Right atrium auricular region (tissue), 2 donors: ENCODE data around the gene RNF149. TPM values are rescaled to one million over a fixed set of nuclear protein-coding genes. Genes with fewer than 3 reads are reported as not detected.

Experiments
- DNase-seq: peaks from one replicate; pipeline ENCODE4 v3.0.0-alpha.2; 2019; ENCODE audit warnings: low spot score
- H3K27ac ChIP-seq, 2 donors: fragments of 200-600 bp; sonication (generic); 1 replicate in 1 of 2; 2 replicates in 1 of 2; pipeline ENCODE4 v1.5.1; 2016 to 2019
- H3K27me3 ChIP-seq, 2 donors: fragments of 200-600 bp; sonication (generic); one replicate each; pipeline versions ENCODE4 v1.5.1 to v1.6.0; 2017 to 2019
- H3K36me3 ChIP-seq: fragments of 200-600 bp; sonication (generic); one replicate; pipeline ENCODE4 v1.5.1; 2016
- H3K4me1 ChIP-seq, 2 donors: fragments of 200-600 bp; sonication (generic); one replicate each; pipeline versions ENCODE4 v1.5.1 to v1.6.0; 2017 to 2019
- H3K4me3 ChIP-seq, 2 donors: fragments of 200-600 bp; sonication (generic); 1 replicate in 1 of 2; 2 replicates in 1 of 2; pipeline ENCODE4 v1.5.1; 2017 to 2019; ENCODE audit warnings: mild to moderate bottlenecking in 1 of 2, moderate library complexity in 1 of 2
- H3K9me3 ChIP-seq, 2 donors: fragments of 200-600 bp; sonication (generic); one replicate each; pipeline ENCODE4 v1.5.1; 2019
- total RNA-seq, 2 donors: library from RNA; depleted of rRNA; stranded (reverse); fragments of >200 nt; gene quantifications; one replicate each; pipeline ENCODE4 v1.1.0, GENCODE V29; 2016
- TF ChIP-seq, protein P1 (sequence below), 2 donors: fragments of 200-600 bp; sonication (generic); IDR thresholded peaks; one replicate each; pipeline ENCODE4 v1.5.1; 2019; ENCODE audit warnings: antibody characterized with exemption in 2 of 2

Gene RNF149
- total RNA-seq, 2 donors from 2014 or later, result 21.0 to 30.8 TPM

DNA sequence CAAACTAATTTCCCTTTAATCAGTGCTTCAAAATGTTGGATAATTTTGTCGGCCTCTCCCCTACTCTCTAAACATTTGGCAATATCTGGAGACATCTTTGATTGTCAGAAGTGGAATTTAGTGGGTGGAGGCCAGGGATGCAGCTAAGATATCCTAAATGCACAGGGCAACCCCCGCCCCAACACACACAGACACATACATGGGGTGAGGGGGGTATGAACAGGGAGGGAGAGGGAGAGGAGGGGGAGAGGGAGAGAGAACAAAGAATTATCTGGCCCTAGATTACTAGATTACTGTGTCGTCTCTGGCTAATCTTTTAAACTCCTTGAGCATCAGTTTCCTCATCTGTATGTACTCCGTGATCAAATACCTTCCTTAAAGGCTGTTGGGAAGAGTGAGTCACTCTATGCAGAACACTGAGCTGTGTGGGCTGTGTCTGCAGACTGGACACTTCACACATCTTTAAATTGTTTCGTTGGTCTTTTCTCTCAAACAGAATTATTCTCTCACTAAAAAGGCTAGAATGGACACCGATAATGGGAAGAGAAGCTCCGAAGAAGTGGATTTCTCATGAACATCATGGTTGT is 2.9 kb downstream of the RNF149 start:
- no peak for DNase-seq
- TF ChIP-seq, protein P1, sequence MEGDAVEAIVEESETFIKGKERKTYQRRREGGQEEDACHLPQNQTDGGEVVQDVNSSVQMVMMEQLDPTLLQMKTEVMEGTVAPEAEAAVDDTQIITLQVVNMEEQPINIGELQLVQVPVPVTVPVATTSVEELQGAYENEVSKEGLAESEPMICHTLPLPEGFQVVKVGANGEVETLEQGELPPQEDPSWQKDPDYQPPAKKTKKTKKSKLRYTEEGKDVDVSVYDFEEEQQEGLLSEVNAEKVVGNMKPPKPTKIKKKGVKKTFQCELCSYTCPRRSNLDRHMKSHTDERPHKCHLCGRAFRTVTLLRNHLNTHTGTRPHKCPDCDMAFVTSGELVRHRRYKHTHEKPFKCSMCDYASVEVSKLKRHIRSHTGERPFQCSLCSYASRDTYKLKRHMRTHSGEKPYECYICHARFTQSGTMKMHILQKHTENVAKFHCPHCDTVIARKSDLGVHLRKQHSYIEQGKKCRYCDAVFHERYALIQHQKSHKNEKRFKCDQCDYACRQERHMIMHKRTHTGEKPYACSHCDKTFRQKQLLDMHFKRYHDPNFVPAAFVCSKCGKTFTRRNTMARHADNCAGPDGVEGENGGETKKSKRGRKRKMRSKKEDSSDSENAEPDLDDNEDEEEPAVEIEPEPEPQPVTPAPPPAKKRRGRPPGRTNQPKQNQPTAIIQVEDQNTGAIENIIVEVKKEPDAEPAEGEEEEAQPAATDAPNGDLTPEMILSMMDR (IDR thresholded peaks at IDR 0.05), result no peak
- Histone ChIP-seq H3K9me3 (no peaks in the 10 kb centered on the region), H3K27ac (peak overlapping the region; percentile 28 to 95), H3K4me3 (peak overlapping the region; percentile 25 to 99), H3K27me3 (no peaks in the 10 kb centered on the region), H3K4me1 (peaks cover 0 to 51% of the 10 kb centered on the region in 2 donors), H3K36me3 (peaks cover 5% of the 10 kb centered on the region)

DNA sequence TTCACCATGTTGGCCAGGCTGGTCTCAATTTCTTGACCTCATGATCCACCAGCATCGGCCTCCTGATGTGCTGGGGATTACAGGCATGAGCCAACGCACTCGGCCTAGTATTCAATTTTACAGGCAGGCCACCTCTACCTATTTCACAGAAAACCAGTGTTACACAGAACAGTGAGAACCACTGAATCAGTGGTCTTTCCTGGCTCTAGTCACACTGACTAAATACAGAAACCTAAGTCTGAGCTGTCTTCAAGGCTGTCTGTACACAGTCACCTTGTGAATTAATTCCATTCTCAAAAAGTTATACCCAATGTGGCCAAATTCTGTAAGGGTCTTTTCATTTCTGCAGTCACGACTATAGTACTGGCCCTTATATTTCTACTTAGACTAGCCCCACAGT is 3.5 kb downstream of the RNF149 start:
- no peak overlapping the region for H3K4me3 ChIP-seq
- peaks cover 5% of the 10 kb centered on the region for H3K36me3 ChIP-seq
- no peak for DNase-seq
- no peaks in the 10 kb centered on the region for H3K27me3 ChIP-seq
- peak overlapping the region; percentile 28 to 95 for H3K27ac ChIP-seq
- H3K9me3 ChIP-seq, result no peaks in the 10 kb centered on the region
- peaks cover 0 to 57% of the 10 kb centered on the region in 2 donors for H3K4me1 ChIP-seq
- TF ChIP-seq, protein P1 (IDR thresholded peaks at IDR 0.05), result no peak

DNA sequence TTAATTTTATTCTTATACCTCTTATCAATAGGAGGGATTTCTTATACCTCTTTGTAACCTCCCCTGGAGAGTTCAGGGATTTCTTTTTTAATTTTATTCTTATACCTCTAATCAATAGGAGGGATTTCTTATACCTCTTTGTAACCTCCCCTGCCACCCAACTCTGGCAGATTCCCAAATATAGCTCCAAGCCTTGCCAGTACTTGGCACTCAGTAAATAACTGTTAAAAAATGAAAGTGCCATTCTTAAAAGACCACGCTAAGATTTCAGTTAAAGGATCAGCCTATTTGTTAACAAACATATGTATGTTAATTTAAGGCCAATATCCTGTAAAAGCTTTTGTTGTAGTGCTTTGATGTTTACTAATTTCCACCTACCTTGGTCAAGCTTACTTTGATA is 4.8 kb downstream of the RNF149 start:
- no peak overlapping the region for H3K4me3 ChIP-seq
- H3K27ac ChIP-seq, result no peak overlapping the region
- no peak for DNase-seq
- H3K4me1 ChIP-seq, result peaks cover 0 to 70% of the 10 kb centered on the region in 2 donors
- no peaks in the 10 kb centered on the region for H3K27me3 ChIP-seq
- H3K9me3 ChIP-seq, result no peaks in the 10 kb centered on the region
- peaks cover 5% of the 10 kb centered on the region for H3K36me3 ChIP-seq
- TF ChIP-seq, protein P1 (IDR thresholded peaks at IDR 0.05), result no peak

DNA sequence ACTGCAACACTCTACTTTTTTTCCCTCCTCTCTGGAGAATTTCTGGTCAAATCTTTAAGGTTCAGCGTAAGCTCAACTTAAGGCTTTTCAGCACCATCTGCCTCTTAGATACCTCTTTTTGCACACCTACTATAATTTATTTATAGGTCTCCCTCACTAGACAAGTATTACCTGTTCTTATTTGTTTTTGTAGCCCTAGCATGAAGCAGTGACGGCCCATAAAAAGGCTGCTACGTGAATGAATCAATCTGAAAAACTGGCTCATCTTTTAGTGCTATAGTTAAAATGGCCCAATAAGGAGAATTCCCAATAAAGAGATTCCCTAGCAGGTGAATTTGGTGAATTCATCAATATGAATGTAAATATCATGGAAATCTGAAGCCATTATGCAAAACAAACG is 6.5 kb downstream of the RNF149 start:
- H3K9me3 ChIP-seq, result no peaks in the 10 kb centered on the region
- no peak for DNase-seq
- no peak overlapping the region for H3K4me3 ChIP-seq
- TF ChIP-seq, protein P1 (IDR thresholded peaks at IDR 0.05), result no peak
- H3K4me1 ChIP-seq, result peaks cover 0 to 78% of the 10 kb centered on the region in 2 donors
- no peaks in the 10 kb centered on the region for H3K27me3 ChIP-seq
- H3K27ac ChIP-seq, result no peak overlapping the region
- H3K36me3 ChIP-seq, result peaks cover 5% of the 10 kb centered on the region

DNA sequence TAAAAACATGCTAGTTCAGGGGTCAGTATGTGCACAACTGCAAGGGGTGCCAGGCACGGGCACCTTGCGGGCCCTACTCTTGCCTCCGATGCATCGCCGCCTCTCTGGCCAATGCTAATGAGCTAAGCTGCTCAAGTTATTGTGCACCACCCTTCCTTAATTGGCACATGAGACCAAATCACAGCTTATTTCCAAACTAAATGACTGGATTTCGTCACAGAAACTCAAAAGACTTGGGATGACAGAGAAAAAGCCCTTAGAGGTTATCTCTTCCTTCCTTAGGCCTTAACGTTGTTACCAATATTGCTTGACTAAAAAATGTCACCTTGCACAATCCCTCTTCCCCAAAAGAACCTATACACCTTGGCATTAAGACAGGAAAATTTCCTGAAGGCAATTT is 7.7 kb downstream of the RNF149 start:
- no peak for DNase-seq
- Histone ChIP-seq H3K4me1 (peaks cover 0 to 71% of the 10 kb centered on the region in 2 donors), H3K27ac (no peak overlapping the region), H3K9me3 (no peaks in the 10 kb centered on the region), H3K36me3 (peaks cover 5% of the 10 kb centered on the region), H3K27me3 (no peaks in the 10 kb centered on the region), H3K4me3 (no peak overlapping the region)
- TF ChIP-seq, protein P1 (IDR thresholded peaks at IDR 0.05), result no peak

DNA sequence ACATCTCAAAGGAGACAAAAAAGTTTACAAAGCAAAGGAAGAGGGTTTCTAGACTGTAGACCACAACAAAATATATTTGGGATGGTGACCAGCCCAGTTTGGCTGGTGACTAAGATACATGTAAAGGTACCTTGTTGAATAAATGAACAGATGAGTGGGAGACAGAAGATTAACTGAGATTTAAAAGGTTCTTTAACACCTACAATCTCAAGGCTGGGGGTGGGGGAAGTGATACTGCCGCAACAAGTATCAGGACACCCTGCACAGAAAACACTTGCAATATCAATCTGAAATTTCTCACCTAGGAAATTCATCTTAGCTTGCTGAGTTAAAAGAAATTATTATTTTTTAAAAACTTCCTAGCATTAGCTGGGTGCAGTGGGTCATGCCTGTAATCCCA is 8.3 kb downstream of the RNF149 start:
- H3K36me3 ChIP-seq, result peaks cover 5% of the 10 kb centered on the region
- no peaks in the 10 kb centered on the region for H3K9me3 ChIP-seq
- no peak for DNase-seq
- peaks cover 0 to 71% of the 10 kb centered on the region in 2 donors for H3K4me1 ChIP-seq
- H3K27ac ChIP-seq, result peak overlapping the region in 1 of 2 donors; percentile 8
- no peaks in the 10 kb centered on the region for H3K27me3 ChIP-seq
- TF ChIP-seq, protein P1 (IDR thresholded peaks at IDR 0.05), result no peak
- H3K4me3 ChIP-seq, result no peak overlapping the region
